Measurements from ENCODE around the gene MEGF10.
"Not testable (repeated sequence)": the region's sequence is repeated elsewhere in the genome, so short reads cannot be mapped to it uniquely, and the experiment has no call there.

The MEGF10 gene

DNA sequence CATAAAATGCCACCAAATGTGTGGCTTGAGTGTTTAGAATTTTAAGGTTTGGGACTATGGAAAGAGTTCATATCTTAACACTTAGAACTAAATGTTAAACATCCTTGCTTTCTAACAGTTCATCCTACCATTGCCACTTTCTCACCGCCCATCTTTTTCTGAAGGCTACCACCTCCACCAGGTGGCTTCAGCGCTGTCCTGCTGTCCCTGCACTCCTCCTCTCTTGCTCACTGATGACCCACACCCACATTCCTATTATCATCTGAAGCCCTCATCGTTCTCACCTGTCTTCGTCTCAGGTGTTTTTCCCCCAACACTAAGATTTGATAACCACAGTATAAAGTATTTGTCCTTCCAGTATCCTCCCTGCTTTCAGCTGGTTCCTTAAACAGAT is 7.4 kb downstream of the MEGF10 start:
- no peak for DNase-seq (ENCODE audit: low read depth, low spot score)

DNA sequence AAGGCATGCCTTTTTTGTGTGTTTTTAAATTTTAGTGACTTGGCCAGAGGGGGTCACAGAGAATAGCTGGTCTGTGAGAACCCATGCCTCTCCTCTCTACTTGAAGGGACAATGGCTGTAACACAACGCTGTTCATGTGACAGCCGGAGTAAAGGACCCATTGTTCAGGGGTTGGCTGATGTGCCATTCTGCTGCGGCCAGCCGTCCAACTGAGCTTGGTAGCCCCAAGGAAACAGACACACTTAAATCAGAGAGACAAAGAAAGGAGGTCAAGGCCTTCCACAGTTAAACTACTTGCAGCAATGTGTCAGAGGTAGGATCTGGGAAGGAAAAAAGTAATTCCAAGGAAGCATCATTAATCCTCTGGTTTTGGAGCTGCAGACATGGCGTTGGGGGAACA is 8.1 kb downstream of the MEGF10 start:
- DNase-seq (ENCODE audit: low read depth, low spot score): no peak

DNA sequence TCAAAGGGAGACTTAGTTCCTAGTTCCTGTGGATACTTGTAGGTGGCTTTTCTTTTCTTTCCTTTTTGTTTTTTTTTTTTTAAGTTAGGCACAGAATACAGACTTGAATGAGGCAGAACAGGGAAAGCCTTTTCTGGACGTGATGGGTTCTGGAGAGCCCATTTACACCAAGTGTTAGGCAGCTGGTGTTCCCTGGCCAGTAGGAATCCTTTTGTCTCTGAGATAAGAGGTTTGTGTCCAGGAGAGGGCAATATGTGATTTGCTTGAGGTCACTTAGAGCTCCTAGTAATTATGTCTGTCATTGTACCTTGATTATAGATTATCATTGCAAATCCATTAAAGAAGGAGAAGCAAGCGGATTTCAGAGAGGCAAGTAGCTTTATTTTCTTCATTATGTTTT is 9.1 kb downstream of the MEGF10 start:
- DNase-seq (ENCODE audit: low read depth, low spot score): no peak

DNA sequence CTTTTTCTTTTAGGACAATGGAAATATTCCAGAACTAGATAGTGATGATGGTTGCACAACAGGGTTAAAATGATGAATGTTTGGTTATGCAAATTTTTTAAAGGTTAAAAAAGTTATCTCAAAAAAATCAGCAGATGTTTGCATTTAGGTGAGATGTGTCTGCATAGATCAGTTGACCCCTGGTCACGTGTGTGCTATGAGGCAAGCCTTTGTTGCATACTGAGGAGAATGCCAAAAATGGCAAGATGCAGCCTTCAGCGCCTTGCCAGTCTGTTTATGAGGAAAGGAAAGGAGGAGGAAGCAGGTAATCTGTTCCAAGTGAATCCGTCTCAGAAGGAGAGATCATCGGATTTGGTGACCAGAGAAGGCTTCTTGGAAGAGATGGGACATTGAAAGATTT is 11.9 kb downstream of the MEGF10 start:
- no peak for DNase-seq (ENCODE audit: low read depth, low spot score)

DNA sequence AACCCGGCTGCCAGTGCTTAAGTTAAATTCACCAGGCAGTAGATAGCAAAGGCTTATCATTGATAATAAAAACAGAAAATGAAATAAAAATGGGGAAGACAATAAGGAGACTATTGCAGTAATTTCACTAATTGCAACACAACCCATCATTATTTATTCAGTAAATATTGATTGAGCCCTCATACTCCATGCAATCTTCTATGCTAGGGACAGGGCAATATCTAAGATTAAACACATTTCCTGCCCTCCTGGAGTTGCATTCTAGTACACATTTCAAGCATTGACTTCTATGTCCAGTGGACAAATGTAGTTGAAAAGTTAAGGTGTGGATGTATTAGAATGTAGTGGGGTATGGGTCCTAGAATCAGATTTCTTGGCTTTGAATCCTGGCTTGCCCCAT is 12.8 kb downstream of the MEGF10 start:
- no peak for DNase-seq (ENCODE audit: low read depth, low spot score)

DNA sequence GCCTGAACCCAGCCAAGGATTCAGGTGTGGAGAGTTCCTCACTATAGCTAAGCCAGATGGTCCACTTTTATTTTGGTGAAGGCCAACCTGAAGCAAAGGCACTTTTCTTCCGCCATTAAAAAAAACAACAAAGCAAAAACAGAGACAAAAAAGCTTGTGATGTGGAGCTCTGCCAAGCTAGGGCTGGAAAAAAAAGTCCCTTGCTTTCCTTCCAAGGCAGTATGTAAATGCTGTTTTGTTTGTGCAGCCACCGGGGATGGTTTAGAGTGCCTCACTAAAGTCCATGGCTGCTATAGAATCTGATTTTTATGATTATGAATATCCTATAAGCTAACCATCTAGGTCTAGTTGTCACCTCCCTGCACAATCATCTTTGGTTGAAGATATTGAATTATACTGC is 14.9 kb downstream of the MEGF10 start:
- no peak for DNase-seq (ENCODE audit: low read depth, low spot score)

DNA sequence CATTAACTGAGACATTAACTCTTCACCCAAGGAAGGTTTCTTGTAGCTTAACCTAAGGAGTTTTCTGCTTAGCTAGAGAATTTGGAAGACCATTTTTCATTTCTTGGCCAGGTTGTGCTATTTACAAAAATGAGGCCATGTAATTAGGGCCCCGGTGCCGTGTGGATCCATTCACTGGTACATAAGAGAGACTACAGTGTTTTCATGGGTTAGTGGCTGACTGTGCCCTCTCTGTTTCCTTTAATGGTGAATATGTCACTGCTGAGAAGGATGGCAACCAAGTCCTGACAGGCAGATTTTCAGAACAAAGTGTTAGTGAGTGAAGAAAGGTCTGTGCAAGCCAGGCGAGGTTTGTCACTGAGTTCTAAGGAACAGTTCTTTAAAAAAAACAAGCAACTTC is 15.4 kb downstream of the MEGF10 start:
- DNase-seq (ENCODE audit: low read depth, low spot score): no peak

DNA sequence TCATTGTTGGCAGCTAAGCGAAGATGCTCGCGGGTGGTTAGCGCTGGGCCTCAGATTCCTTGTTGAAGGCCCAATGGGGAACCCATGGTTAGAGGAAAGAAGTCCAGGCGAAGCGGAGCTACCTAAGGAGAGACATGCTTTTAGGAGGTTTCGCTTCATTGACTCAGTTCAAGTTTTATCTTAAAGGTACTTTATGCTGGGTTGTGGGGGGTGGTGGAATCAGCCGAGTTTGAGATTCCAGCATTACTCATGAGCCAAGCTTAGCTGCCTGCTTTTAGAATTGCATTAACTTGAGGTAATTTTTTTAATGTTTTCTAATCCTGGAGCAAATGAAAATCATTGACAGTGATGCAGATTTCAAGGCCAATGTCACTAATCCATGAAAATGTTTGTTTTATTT is 16.1 kb downstream of the MEGF10 start:
- DNase-seq (ENCODE audit: low read depth, low spot score): no peak

DNA sequence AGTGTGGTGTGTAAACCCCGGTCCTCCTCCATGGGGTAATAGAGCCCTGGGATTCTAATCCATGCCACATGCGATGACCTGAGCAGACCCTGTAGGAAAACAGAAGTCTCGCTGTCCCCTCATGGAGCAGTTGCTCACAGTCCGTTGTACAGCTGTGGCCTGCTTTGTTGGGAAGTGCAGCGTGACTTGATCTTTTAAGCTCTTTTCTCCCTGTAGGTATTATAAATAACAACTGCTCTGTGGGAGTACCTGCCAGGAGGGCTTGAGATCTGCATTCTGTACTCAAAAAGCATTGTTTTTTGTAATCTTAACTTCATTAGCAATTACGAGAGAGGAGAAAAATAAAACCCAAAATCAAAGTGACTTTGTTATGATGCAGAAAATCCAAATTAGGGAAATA is 17.3 kb downstream of the MEGF10 start:
- DNase-seq (ENCODE audit: low read depth, low spot score): no peak

DNA sequence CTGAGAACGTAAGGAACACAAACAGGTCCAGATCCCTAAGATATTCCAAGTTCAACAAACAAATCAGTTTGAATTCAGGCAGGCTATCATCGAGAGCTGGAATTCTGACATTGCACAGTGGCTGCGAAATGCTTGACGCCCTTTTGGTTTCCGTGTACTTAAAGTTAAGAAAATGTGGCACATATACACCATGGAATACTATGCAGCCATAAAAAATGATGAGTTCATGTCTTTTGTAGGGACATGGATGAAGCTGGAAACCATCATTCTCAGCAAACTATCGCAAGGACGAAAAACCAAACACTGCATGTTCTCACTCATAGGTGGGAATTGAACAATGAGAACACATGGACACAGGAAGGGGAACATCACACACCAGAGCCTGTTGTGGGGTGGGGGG is 17.7 kb downstream of the MEGF10 start:
- DNase-seq (ENCODE audit: low read depth, low spot score): not testable (repeated sequence)

DNA sequence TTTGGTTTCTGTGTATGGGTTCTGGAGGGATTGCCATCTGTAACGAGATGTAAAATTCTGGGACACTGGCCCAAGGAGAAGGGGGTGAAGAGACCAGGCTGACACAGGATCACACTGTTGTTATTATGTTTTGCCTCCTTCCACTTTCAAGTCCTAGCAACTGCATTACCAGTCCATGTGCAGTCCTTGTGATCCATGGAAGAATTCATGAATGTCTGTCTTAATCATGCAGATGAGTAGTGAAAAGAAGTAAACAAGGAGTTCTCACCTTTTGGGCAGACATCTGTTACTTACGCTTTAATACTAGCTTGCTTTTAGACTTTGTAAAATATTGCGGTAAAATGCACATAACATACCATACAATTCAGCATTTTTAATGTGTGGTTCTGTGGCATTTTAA is 18.3 kb downstream of the MEGF10 start:
- DNase-seq (ENCODE audit: low read depth, low spot score): no peak

DNA sequence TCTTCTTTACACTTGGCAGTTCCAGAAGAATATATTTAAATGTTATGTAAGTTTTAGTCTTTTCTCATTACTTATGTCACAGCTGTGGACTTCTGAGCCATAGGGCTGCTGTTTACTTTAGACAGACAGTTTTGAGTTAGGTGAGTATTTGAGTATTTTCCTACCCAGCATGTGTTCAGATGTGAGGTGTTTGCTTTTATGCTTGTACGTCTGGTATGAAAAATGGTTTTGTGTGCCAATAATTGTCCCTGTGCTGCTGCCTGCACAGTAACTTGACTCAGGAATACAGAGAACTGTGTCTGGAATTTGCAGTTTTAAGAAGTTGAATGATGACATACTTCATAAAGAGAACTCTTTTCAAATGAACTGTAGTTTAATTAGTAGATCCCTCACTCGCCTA is 20.8 kb downstream of the MEGF10 start:
- DNase-seq (ENCODE audit: low read depth, low spot score): no peak

DNA sequence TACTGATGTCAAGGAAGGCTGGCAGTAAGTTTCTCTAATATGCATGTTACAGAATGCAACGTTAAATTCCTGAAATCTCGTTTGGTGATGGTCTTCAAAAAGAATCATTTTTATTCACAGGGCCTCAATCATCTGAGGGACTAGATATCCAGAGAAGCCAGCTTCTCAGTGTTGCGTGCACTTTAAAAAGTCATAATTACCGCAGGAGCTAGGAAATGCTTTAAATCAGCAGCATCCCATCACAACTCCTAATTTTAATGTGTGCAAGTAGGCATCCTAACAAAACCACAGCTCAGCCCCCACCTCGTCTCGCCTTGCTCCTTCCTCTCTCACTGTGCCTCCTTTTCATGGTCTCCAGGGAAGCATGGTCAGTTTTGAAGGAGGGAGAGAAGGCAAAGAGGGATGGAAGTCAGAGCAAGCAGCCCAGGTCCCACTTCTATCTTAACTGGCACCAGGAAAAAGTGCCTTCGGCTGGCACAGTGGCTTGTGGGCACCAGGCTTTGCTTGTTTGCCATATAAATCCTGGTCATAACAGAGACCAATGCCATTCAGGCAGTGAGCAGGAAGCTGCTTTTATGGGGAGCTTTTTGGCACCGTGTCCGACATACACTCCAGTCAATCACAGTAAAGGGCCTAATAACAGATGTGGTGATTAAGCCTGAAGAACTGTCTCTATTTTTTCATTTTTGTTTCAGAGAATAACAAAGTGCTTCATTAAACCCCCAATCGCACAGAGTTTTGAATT is 21.4 kb downstream of the MEGF10 start:
- no peak for DNase-seq (ENCODE audit: low read depth, low spot score)

DNA sequence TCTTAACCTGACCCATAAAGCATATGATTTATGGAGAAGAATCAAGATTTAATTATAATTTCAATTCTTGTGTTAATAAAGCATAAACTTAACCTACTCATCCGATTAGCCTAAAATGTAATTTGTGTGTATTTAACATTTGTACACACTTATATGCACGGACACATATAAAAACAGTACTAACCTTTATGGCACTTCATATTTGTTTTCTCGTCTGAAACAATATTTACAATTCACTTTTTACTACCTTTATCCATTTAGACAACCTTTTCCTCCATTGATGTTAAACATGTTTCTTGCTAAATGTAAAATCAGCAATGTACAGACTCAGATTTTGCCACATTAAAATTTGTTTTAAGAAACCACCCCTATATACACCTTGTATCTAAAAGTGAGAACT is 22.8 kb downstream of the MEGF10 start:
- no peak for DNase-seq (ENCODE audit: low read depth, low spot score)

DNA sequence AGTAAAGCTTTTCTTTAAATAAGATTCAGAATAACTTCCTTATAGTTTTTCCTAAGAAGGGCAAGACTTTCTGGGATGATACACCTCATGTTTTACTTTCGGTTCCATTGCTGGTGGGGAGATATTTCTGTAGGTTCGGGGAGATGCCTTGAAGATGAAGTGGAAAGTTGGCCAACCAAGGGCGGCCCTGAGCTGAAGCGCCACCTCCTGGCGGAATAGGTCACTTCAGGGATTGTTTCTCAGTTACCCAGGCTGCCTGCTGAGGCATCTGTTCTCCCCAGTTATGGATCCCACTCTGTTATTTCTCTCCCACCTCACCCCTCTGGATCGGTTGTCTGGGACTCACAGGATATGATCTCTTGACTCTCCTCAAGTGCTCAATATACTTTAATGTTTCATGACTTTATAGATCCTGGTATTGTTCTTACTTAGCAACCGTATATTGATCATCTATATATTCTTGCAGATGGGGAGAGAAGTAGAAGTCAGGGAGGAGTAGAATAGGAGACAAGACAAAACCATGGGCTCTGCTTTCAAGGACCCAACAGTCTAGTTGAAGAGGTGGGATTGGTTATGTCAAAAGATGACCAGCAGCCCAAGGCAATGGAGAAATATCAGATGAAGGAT is 23.4 kb downstream of the MEGF10 start:
- peak; percentile 43 for DNase-seq (ENCODE audit: low read depth, low spot score)

DNA sequence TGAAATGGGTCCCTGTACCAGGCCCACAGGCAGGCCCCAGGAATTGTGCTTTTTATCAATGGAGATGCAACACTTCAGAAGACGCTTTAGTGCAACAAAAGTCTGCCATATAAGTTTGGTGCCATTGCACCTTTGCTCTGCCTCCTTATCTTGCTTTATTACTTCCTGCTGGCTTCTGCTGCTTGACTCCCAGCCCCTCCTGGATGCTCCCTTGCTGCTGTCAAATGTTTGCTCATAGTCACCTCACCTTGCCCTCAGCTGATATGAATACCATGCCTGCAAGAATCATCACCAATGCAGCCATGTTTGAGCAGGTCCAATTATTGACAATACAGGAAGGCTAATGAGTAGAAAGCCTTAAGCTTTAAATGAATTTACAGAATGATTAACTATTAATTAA is 25.4 kb downstream of the MEGF10 start:
- DNase-seq (ENCODE audit: low read depth, low spot score): no peak

DNA sequence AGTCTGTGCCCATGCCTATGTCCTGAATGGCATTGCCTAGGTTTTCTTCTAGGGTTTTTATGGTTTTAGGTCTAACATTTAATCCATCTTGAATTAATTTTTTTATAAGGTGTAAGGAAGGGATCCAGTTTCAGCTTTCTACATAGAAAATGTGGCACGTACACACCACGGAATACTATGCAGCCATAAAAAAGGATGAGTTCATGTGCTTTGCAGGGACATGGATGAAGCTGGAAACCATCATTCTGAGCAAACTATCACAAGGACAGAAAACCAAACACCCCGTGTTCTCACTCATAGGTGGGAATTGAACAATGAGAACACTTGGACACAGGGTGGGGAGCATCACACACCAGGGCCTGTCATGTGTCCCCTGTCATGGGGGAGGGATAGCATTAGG is 26.8 kb downstream of the MEGF10 start:
- not testable (repeated sequence) for DNase-seq (ENCODE audit: low read depth, low spot score)

DNA sequence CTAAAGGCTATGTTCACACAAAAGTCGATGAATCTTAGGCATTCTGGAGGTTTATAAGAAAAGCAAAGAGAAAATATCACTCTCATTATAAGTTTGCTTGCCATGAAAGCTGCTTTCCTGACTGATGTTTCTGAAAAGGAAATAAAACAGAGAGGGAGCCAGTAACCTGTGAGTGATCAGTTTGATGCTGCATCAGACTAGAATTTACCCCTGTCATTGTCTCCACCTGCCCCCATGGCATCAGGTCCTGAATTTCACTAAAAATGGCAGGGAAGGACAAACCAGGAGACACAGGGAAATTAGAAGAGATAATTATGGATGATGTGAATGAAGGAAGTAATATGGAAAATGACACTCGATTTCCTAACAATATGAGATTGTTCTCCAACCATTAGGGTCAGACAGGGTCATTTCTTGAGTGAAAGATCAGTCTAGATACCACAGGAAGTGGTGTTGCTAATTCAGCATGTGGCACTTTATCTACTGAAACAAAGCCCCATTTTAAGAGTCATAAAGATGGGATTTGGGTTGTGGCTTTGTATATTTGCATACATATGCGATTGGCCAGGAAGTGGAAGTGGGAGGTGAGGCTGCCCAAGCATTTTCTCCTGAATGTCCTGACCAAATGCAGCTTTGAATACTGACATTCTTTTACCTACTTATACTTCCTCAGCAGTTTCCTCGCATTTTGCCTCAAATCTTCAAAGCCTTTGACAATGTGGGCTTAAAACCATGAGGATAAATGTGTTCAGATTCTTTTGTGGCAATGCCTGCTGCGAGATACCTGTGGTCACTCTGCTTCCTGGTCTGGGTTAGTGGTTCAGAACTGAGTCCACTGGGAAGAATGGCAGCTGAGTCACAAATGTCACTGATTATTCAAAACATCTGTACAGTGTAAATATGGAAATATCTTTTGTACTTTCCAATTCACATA is 29.7 kb downstream of the MEGF10 start:
- no peak for DNase-seq (ENCODE audit: low read depth, low spot score)

DNA sequence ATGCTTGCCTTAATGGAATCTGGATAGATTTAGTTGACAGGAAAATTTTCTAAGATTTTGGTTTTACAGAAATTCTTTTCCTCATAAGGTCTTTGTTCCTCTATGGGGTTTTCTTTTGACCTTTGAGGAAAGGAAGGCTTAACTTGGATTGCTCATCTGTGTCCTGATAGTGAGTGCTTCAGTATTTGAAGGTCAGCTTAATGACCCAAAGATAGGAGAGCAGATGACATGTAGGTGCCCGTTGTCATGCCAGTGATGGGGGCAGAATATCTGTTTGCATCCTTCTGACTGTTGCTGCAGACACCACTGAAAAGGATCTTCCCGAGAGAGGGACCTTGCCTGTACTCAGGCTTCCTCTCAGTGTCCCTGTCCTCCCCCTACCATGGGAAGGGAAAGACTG is 30.9 kb downstream of the MEGF10 start:
- DNase-seq (ENCODE audit: low read depth, low spot score): no peak

DNA sequence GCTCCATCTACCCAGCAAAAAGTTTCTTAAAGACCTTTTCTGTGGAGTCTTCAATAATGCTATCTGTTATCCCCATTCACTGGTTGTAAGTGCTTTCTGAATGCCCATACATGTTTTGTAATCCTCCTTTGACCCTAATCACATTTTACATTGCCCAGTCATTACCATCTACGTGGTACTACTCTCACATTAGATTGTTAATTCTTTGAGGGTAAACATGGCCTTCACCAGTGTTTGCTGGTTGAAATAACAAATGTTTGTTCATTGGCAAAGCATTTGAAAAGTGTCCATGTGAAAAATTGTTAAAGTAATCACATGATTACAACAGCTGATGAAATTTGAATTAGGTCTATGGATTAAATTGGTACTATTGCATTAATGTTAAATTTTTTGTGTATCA is 31.8 kb downstream of the MEGF10 start:
- DNase-seq (ENCODE audit: low read depth, low spot score): no peak

DNA sequence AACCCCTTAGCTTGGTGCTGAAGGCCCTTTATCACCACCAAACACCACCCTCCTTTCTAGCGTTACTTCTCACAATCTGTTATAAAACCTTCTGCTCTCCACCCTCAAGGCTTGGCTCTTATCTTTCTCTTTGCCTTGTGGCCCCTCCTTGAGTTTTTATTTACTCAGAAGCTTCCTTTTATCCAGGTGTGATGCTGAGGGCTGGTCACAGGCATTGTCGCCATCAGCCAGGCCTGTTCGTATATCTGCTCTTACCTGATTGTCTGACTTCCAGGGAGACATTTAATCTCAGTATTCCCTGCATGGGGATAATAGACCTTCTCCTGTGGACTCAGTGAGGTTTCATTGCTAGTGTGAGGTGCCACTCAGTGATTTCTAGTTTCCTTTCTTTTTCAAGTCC is 34.2 kb downstream of the MEGF10 start:
- no peak for DNase-seq (ENCODE audit: low read depth, low spot score)

DNA sequence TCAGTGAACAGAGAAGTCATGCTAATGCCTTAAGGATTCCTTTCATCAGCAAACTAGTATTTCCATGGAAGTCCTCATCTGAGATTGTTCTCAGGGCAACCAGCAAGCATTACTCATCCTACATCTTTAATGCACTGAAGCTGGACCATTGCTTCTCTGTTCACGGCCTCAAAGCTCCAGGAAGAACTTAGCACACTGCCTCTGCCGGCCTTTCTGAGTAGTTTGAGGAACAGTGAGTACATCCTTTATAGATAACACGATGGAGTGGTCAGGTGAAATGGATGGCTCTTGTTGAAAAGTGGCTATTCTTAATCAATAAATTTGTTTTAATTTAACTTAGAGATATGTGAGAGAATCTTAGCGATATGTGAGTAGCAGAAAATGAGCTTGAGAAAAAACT is 35.8 kb downstream of the MEGF10 start:
- no peak for DNase-seq (ENCODE audit: low read depth, low spot score)
